ENCODE data around the gene ESPN.

Gene ESPN

DNA sequence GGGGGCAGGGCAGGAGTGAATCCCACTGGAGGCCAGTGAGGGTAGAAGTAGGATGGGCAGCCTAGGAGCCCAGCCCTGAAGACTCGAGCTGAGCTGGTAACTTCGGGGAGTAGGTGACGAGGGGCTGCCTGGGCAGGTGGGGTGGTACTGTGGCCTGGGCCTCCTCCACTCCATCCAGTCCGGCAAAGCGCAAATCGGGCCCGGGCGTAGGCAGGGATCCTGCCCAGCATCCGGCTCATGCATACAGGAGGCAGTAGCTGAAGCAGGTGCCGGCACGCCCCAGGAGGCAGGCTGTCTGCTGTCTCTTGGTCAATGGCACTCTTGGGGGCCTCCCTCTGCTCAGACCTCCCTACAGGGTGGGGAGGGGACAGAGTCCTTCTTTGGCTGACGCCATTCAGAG lies 42.6 kb downstream of the ESPN start:
- no peak for DNase-seq

DNA sequence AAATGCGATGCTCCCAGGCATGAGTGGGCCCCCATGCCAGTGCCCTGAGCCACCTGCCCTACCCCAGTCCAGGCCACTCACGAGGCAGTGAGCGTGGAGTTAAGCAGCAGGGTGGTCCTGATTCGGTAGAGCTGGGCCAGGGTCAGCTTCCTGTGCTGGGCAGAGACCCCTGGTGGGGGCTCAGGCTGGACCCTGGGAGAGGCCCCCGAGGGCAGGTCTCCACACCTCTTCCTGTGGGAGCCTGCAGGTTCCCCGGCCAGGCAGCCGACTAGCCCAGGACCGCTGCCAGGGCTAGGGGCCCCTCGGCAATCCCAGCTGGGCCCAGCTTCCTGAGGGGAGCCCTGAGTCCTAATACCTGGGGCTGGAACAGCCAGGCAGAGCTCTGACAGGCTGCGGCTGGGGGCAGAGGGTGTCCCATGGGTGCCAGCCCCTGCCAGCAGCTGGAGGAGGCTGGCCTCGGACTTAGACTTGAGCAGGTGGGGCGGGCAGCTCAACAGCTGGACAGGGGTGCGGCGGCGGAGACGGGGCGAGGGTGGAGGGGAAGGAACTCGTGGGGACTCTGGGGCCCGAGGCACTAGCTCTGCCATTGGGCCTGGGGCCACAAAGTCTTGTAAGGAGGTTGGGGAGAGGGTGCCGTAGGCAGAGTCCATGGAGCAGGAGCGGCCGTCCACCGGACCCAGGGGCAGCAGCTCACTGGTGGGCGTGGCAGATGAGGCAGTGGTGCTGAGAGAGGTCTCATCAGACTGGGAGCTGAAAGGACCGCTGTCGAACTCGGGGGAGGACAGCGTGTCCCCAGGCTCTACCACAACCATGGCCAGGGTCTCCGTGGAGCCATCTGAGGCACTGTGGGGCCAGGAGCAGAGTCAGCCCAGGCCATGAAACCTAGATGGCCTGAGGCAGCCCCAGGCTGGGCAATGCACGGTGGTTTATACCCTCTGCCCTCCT lies 43.4 kb downstream of the ESPN start:
- DNase-seq, result no peak

DNA sequence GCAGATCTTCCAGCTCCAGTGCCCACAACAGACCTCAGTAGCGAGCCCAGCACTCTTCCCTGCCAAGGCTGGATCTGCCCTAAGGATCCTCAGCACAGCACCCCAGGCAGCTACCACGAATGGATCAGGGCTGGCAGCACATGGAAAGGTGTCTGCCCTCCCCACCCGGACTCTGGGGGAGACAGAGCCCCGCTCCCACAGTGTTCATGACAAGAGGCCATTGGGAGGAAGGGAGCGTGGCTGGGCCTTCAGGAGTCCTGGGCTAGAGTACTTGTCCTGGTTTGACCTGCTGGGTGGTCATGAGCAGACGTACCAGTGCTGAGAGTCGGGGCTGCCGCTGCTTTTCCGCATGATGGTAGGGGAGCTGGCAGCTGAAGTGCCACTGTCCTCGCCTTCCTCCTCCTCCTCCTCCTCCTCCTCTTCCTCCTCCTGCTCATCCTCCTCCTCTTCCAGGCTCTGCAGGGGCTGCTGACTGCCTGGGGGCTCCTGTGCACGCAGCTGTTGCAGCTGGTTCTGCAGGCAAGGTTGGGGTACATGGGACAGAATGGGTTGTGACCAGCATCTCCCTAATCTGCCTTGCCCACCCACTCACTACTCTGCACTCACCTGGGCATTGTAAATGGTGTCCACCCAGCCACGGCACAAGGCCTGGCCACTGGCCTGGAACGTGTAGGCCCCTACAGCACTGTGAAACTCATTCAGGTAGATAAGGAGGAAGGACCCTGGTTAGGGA lies 44.3 kb downstream of the ESPN start:
- DNase-seq, result no peak

DNA sequence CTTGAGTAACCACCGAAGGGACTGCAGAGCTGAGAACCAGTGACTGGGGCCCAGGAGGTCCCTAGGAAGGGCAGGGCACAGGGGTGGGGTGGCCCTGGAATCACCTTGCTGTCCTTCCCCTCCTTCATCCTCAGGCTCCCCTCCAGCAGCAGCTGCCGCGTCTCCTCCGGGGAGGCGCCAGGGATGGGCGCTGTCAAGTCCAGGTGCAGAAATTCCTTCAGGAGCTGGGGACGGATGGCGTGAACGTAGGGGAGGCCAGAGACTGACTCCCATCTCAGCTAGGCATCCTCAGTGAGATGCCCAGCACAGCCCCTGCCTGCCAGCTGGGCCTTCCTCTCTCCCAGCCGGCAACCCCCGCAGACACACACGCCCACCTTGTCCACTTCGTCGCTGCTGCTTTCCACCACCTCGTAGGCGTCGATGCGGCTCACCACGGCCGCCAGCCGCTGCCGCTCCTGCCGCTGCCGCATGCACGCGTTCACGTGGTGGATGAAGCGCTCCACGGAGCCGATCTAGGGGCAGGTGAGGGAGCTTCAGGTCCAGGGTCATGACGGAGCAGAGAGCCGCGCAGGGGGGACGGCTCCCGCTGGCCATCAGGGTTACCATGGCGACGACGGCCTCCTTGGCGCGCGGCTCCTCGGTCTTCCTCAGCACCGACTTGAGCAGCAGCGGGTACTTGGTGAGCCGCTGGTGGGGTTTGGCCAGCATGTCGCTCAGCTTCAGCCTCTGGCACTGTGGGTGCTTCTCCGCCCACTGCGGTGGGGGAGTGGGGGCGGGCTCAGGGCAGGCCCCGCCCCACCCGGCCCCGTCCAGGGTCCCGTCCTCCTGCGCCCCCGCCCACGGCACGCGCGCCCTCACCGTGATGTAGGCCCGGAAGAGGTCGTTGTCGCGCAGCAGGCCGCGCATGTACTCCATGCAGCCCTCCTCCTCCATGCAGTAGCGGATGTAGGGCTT lies 45.8 kb downstream of the ESPN start:
- no peak for DNase-seq

DNA sequence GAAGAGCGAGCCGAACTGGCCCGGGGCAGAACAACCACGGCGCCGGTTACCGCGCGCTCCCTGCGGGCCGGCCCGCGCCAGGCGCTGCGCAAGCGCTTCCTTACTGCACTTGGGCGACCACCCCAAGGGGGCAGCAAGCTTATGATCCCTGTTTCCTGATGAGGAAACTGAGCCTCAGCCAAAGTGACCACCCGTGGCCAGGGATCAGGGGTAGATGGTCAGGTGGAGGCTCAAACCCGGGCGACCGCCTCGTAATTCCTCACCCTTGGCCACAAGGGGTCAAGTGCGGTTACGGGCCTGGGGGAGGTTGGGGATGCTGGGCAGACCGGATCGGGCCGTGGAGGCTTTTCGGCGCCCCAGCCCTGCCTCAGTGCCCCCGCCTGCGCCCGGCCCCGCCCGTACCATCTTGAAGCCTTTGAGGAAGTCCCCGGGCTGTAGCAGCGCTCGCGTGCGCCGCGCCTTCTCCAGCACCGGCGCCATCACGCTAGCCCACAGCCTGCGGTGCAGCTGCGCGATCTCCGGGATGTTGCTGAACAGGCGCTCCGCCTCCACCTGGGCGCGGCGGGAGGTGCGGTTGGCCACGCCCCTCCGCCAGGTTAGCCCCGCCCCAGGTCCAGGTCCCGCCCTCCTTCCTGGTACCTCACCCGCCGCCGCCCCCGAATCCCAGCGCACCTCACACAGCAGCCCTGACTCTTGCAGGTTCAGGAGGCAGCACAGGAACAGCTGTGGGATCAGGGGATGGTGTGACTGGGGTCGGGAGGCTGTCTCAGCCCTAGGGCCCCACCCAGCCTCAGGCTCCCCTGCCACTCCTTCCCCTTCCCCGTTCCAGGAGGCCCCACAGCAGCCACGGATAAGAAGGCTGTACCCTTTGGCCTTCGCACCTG lies 46.8 kb downstream of the ESPN start:
- DNase-seq, result no peak

DNA sequence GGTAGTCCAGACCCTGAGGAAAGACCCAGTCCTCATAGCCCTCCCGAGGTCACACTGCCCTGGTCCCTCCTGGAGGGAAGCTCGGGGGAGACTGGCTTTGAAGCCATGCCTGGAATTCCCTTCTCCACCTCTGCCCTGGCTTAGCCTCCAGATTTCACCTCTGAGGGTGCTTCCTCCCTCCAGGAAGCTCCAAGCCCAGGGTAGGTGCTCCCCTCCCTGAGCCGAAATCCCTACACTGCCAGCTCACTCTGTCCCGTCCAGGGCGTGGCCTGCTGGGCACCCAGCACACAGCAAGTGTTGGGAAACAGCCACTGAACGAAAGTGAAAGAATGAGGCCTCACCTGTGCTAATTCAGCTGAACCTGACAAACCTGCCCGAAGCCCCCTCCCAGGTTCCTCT lies 47.4 kb downstream of the ESPN start:
- no peak for DNase-seq

DNA sequence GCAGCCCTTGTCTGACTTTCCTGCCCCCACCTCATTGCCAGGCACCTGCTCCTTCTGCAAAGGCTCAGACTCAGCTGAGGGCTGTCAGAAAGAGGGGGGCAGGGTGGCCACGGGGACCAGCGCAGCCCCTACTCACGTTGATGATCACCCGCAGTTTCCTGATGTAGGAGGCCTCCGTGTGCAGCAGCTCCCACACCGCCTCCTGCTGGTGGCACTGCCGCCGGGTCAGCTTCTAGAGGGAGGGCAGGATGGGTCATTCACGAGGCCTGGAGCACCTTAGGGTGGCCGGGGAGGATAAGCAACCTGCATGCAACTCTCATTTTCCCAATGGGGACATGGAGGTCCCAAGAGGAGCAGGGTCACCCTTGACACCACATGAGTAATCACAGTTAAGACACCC lies 47.8 kb downstream of the ESPN start:
- no peak for DNase-seq

DNA sequence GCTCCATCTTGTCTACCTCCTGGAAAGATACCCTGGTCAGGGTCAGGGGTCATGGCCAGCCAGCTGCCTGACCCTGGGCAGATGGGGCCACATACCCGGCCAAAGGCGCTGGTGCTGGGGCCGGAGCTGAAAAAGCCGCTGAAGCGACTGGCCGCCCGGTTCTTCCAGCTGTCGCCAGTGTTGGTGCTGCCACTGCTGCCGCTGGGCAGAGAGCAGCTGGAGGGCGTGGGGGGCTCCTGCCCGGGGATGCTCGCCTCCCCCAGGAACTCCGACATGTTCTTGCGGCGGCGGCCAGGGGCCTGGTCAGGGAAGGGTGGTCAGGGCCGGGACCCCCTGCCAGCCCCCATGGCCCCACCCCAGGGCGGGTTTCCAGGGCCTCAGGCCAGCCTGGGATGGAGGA lies 48.6 kb downstream of the ESPN start:
- DNase-seq, result no peak

DNA sequence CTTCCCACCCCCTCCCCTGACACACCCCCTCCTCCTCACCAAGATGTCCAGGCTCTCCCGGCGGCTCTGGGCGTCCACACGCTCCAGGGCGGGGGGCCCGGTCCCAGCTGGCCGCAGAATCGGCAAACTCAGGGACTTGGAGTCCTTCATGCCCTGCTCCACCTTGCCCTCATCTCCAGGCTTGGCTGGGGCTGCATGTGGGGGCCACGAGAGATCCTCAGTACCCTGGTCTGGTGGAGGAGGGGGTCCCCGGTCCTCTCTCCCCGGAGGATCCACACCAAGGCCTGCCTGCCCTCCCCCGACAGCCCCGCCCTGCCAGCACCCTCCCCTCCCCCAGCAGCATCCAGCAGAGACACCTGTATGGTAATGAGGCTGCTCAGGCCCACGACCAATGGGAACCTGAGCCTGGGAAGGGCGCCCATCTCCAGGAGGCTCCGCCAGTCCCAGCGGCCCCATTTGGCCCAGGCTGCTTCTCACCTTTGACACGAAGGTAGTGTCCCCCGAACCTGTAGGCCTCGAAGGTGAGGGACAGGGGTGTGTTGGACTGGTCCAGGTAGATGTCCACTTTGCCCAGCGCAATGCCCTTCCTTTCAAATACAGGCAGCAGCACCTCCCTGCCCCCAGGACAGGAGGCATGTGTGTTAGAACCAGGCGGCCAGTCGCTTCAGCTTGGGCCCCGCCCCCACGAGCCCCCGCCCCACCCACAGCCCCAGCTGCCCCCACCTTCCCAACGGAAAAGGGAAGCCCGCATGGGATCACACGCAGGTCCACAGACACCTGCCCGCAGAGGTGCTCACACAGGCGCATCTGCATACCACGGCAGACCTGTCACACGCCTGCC lies 49.6 kb downstream of the ESPN start:
- DNase-seq, result no peak

DNA sequence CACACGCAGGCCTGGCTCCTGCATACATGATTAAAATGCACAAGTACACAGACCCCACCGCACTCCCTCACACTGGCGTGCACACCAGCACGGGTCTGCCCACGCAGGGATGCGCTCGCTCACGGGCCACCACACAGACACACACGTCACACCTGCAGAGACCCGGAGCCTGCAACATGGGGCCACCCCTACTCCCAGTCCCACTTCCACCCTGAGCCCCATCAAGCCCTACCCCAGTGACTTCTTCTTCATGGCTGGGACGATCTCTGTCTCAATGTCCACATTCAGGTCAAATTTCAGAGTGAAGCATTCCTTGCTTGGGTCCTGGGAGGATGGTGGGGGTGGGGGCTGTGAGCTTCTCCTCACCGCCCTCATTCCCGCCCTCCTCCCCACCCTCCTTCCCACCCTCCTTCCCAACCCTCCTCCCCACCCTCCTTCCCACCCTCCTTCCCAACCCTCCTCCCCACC lies 50.3 kb downstream of the ESPN start:
- no peak for DNase-seq

DNA sequence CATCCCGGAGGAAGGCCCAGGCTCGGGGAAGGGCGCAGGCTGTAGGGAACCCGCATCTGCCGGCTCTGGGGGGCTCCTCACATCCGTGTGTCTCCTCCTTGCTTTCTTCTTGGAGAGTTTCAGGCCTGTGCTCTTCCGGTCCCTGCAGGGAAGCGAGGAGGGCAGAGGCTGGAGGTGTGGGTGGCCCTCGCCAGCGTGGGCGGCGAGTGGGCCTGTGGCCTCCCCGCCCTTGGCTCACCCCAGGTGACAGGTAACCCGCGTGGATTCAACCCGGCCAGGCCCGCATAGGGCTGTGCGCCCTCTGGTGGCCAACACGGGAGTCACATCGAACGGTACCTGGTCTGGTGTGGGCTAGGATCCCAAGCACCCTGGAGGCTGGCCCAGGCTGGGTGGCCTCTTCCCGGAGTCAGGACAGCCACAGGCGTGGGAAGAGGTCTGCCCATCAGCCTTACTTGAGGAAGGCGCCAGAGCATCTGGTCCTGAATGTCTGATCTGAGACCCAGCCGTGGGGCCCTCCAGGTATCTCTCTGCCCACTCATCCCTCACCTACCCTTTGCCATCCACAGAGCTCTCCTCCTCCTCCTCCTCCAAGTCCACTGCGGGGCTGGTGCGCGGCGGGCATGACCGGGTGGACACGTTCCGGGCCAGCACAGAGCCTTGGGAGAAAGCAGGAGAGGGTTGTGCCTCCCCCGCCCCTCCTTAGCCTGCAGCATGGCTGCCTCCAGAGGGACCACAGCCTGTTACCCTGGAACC lies 51.0 kb downstream of the ESPN start:
- DNase-seq, result no peak

DNA sequence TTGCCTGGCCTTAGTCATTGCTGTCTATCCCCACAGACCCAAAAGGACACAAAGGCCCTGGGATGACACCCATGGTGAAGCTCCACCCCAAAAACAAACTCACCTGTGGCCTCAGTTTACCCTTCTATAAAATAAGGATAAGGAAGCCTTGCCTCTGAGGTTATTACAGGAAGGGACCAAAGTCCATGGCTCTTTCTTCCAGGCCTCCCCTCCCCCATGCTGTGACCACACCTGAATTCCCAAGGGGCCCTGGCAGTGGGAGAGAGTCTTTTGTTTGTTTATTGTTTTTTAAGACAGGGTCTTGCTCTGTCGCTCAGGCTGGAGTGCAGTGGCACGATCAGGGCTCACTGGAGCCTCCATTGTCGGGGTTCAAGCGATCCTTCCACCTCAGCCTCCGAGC lies 51.9 kb downstream of the ESPN start:
- DNase-seq, result no peak

DNA sequence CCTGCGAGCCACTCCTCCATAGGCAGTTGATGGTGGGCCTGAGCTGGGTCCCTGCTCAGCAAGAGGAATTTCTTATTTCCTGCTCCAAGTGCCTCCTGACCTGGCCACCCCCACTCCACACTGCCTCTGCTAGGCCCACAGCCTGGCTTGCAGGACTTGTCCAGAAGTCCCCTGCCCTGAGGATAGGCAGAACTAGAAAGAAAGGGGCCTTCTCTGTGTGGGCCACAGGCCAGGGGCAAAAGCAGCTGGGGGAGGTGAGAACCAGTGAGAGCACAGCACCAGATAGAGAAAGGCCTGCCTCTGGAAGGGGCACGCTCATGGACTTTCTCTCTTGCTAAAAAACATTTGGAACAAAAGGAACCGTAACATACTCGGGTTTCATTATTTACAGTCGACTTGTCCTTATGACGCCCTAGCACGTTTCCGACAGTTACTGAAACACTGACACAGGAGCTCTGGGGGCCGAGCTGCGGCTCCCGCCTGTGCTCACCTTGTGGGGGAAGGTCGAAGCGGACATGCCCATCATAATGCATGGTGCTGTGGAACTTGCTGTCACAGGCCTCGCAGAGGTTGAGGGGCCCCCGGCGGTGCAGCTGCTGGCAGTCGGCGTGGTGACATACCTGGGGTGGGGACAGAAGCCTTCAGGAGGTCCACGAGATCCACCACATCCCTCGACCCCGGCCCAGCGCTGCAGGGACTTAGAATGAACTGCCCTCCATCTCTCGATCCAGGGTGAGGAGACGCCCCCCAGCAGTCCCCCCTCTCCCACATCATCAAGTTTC lies 52.7 kb downstream of the ESPN start:
- DNase-seq, result no peak

DNA sequence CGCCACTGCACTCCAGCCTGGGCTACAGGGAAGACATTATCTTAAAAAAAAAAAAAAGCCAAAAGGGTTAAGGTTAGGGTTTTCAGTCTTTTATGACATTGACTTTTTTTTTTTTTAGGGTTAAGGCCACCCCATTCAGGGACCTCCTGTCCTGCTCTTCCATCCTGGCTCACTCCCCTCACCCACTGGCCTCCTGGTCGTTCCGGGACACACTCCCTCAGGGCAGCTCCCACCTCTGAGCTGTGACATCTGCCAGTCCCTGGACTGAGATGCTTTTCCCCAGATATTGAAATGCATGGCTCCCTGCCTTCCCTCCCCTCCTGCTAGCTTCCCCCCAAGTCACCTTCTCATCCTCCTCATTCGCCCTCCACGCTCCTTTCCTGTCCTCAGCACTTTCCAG lies 57.2 kb downstream of the ESPN start:
- no peak for DNase-seq

DNA sequence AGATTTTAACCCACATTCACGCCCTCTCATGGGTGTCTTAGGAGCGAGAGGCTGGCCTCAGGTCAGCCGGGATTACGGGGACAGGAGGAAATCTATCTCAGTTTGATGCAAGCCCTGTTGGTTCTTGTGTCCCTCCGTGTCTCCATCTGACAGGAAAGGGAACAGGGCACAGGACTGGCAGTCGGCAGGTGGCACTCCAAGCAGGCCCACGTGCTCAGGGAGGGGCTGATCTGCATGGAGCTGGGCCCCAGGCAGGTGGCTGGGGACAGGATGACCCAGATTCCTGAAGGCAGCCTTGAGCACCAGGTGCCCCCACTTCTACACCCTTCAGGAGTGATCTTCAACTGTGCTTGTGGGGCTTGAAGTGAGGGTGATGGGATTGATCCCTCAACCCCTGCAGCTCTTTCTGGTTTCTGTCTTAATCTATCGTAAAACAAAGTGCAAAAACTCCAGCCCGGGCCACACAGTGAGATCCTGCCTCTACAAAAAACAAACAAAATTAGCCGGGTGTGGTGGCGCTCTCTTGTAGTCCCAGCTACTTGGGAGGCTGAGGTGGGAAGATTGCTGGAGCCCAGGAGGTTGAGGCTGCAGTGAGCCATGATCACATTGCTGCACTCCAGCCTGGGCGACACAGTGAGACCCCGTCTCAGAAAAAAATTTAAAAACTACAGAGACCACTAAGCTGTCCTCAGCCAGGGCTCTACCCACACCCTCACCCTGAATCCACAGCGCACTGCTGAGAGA lies 58.6 kb downstream of the ESPN start:
- DNase-seq, result no peak

DNA sequence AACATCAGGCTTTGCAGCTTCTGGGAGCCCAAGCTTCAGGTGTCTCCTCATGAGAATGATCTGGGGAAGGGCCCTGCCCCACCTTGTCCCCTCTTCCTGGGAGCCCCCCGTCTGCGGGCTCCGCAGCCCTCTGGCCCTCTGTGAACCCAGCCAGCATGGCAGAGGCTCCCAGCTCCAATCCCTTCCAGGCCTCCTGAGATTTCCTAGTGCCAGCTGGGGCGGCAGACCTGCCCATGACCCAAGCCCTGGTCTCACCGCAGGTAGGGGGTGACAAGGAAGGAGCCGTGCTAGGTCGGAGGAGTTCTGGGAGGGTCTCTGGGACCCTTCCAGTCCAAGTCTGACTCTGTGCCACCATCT lies 59.2 kb downstream of the ESPN start:
- no peak for DNase-seq

DNA sequence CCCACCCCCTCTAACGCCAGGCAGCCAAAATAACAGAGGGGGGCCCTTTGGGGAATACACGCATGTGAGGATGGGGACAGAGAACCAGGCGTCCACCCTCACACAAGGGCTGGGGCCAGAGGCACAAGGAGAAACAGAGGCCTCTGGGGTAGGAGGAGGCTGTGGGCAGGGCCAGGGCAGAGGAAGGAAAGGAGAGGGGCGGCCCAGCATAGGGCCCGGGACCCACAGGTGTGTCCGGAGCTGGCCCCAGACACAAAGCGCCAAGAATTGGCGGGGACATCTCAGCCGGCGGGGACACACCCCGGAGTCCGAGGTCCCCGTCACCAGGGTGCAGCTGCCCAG lies 60.2 kb downstream of the ESPN start:
- no peak for DNase-seq

DNA sequence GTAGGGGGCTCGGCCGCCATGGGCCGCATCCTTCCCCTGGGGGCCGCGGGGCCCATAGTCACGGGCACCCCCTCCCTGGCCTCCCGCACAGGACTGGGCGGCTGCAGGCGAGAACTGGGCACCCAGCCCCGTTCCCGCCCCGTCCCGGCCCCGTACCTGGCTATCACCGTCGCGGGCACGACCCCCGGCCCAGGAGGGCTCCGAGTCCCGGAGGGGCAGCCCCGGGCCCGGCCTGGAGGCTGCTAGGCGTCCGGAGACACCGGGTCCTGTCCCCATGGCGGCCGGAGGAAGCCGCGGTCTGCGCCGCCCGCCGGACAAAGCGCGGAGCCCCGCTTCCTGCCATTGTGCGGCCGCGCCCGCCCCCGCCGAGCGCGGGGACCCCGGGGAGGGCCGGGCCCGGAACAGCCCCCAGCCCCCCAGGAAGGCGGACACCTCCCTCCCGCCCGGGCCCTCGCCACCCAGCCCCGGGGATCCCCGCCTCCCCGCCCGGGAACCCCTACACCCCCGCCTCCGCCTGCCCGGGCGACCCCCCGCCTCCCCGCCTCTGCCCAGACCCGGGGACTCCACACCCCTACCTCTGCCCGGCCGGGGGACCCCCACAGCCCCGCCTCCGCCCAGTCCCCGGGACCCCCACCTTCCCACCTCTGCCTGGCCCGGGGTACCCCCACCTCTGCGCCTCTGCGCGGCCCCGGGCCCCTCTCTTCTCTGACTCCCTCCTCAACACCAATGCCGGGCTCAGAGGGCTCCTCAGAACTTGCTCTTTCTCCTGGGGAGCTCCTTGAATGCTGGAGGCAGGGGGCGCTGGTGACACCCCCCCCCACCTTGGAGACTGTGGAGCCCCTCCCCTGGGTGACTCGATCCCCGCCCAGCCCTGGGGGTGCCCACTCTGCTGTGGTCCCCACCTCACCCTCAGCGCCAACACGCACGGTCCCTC lies 60.9 kb downstream of the ESPN start:
- no peak for DNase-seq

Measured in fibroblast of upper back skin (primary cell).